ENCODE data around the gene MAGOHB.

MAGOHB gene

DNA sequence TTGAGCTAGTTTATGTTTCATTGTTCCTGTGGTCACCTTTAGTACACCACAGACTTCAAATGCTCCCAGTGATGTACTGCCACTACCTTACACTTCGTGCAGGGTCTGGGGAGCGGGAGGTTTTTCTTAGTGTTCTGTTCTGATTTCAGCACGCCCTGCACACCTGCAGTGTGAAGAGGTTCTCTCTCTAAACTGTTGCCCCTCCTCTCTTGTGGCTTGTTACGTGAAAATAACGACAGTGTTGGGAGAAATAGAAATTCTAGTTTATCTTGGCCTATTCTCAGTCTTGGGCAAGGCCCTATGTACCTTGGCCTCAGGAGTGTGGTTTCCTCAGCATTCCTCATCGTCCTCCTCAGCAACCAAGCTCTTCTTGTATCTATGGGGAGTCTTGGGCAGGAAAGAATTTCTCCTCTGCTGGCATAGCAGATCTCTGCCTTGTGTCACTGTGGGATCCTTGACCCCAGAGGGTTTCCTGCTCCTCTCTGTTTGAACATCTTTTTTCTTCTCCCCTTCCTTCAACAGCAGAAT, 59.1 kb downstream of the MAGOHB start:
- DNase-seq = no peak
